ENCODE measurements around the gene TEX19. TPM values are rescaled to one million over a fixed set of nuclear protein-coding genes. Genes with fewer than 3 reads are reported as not detected.

TEX19 gene
- total RNA-seq, 2 experiments from 2014 or later: not detected

GRCh38 chr17:82332669-82333278, 26.3 kb upstream of the TEX19 start:
- ChIA-PET CTCF (interaction anchor here (1.1 to 2.8 kb wide), 8 partner anchors 12 to 127 kb away, joined by 3 to 12 read pairs (median 6); partner anchors contain the start of gene CD7), POLR2A (interaction anchor here (0.7 to 3.1 kb wide), 4 partner anchors 10 to 38 kb away, joined by 3 to 19 read pairs (median 4); partner anchors contain the start of gene UTS2R)
- peak overlapping the region; percentile 77 for H3K4me3 Mint-ChIP-seq
- DNase-seq: peak; percentile 60
- intact Hi-C loops (cut with micrococcal nuclease): no loop called here
- no peak overlapping the region for H3K27ac Mint-ChIP-seq
- H3K36me3 Mint-ChIP-seq: no peaks in the 10 kb centered on the region
- no peaks in the 10 kb centered on the region for H3K27me3 Mint-ChIP-seq
- H3K4me1 Mint-ChIP-seq (ENCODE audit: low read depth): peaks cover 29% of the 10 kb centered on the region
- H3K9me3 Mint-ChIP-seq: no peaks in the 10 kb centered on the region

- H3K27ac Mint-ChIP-seq: no peak within 1 kb of the TSS
- intact Hi-C loops (cut with micrococcal nuclease): no loop called here
- no peaks in the 10 kb centered on the region for H3K36me3 Mint-ChIP-seq
- peaks cover 29% of the 10 kb centered on the region for H3K4me1 Mint-ChIP-seq (ENCODE audit: low read depth)
- ChIA-PET POLR2A (interaction anchor here (0.8 to 3.1 kb wide), 5 partner anchors 11 to 40 kb away, joined by 3 to 19 read pairs (median 3); no protein-coding TSS in a partner anchor), CTCF (interaction anchor here (0.8 to 2.8 kb wide), 9 partner anchors 11 to 128 kb away, joined by 3 to 12 read pairs (median 5); partner anchors contain the start of gene CD7)
- H3K27me3 Mint-ChIP-seq: no peaks in the 10 kb centered on the region
- H3K4me3 Mint-ChIP-seq: peak within 1 kb of the TSS; percentile 77
- H3K9me3 Mint-ChIP-seq: no peaks in the 10 kb centered on the region
- DNase-seq: no peak
Observed at GRCh38 chr17:82333279-82334171, 25.5 kb upstream of the TEX19 start, which contains the start of gene SECTM1. Gene SECTM1, minus strand, starts transcription at chr17:82333766. Its CDS starts 6,526 bp downstream, at chr17:82327240.

GRCh38 chr17:82334204-82334621, 24.8 kb upstream of the TEX19 start:
- POLR2A ChIA-PET: interaction anchor here (0.8 to 3.1 kb wide), 3 partner anchors 33 to 41 kb away, joined by 3 to 19 read pairs (median 3); no protein-coding TSS in a partner anchor
- H3K4me1 Mint-ChIP-seq (ENCODE audit: low read depth): peaks cover 35% of the 10 kb centered on the region
- no peak for DNase-seq
- H3K9me3 Mint-ChIP-seq: no peaks in the 10 kb centered on the region
- no peaks in the 10 kb centered on the region for H3K27me3 Mint-ChIP-seq
- no peak overlapping the region for H3K27ac Mint-ChIP-seq
- intact Hi-C loops (cut with micrococcal nuclease): no loop called here
- H3K36me3 Mint-ChIP-seq: no peaks in the 10 kb centered on the region
- CTCF ChIA-PET: interaction anchor here (0.8 to 2.8 kb wide), 5 partner anchors 12 to 97 kb away, joined by 3 to 12 read pairs (median 8); no protein-coding TSS in a partner anchor
- peak overlapping the region; percentile 74 for H3K4me3 Mint-ChIP-seq

GRCh38 chr17:82334622-82335394, 24.2 kb upstream of the TEX19 start:
- H3K36me3 Mint-ChIP-seq: no peaks in the 10 kb centered on the region
- peak overlapping the region; percentile 67 for H3K27ac Mint-ChIP-seq
- H3K9me3 Mint-ChIP-seq: no peaks in the 10 kb centered on the region
- CTCF ChIA-PET: interaction anchor here (1.2 to 2.8 kb wide), 3 partner anchors 14 to 37 kb away, joined by 3 to 12 read pairs (median 11); no protein-coding TSS in a partner anchor
- intact Hi-C loops (cut with micrococcal nuclease): no loop called here
- H3K4me3 Mint-ChIP-seq: peak overlapping the region; percentile 74
- peaks cover 36% of the 10 kb centered on the region for H3K4me1 Mint-ChIP-seq (ENCODE audit: low read depth)
- DNase-seq: no peak
- POLR2A ChIA-PET: interaction anchor here (1.5 to 3.1 kb wide), 2 partner anchors 37 to 42 kb away, joined by 3 to 19 read pairs; no protein-coding TSS in a partner anchor
- no peaks in the 10 kb centered on the region for H3K27me3 Mint-ChIP-seq

- H3K27me3 Mint-ChIP-seq: no peaks in the 10 kb centered on the region
- peaks cover 6% of the 10 kb centered on the region for H3K9me3 Mint-ChIP-seq
- POLR2A ChIA-PET: interaction anchor here (1.5 kb wide), 2 partner anchors 38 to 40 kb away, joined by 3 read pairs; no protein-coding TSS in a partner anchor
- H3K4me1 Mint-ChIP-seq (ENCODE audit: low read depth): peaks cover 26% of the 10 kb centered on the region
- CTCF ChIA-PET: interaction anchor here (2.3 kb wide), 1 partner anchor 11 kb away, joined by 9 read pairs; no protein-coding TSS in a partner anchor
- H3K27ac Mint-ChIP-seq: no peak overlapping the region
- DNase-seq: no peak
- intact Hi-C loops (cut with micrococcal nuclease): no loop called here
- no peak overlapping the region for H3K4me3 Mint-ChIP-seq
- H3K36me3 Mint-ChIP-seq: no peaks in the 10 kb centered on the region
Observed at GRCh38 chr17:82338858-82339633, 20.0 kb upstream of the TEX19 start.

GRCh38 chr17:82339634-82340580, 19.1 kb upstream of the TEX19 start:
- intact Hi-C loops (cut with micrococcal nuclease): no loop called here
- Mint-ChIP-seq H3K27me3 (no peaks in the 10 kb centered on the region), H3K36me3 (no peaks in the 10 kb centered on the region), H3K4me1 (ENCODE audit: low read depth) (peaks cover 19% of the 10 kb centered on the region), H3K4me3 (no peak overlapping the region), H3K27ac (no peak overlapping the region), H3K9me3 (peaks cover 6% of the 10 kb centered on the region)
- ChIA-PET CTCF (no interaction called here), POLR2A (no interaction called here)
- DNase-seq: no peak

GRCh38 chr17:82342361-82343079, 16.5 kb upstream of the TEX19 start:
- no peak overlapping the region for H3K27ac Mint-ChIP-seq
- H3K9me3 Mint-ChIP-seq: peaks cover 6% of the 10 kb centered on the region
- intact Hi-C loops (cut with micrococcal nuclease): no loop called here
- H3K27me3 Mint-ChIP-seq: peaks cover 5% of the 10 kb centered on the region
- no peak overlapping the region for H3K4me3 Mint-ChIP-seq
- H3K36me3 Mint-ChIP-seq: no peaks in the 10 kb centered on the region
- POLR2A ChIA-PET: no interaction called here
- H3K4me1 Mint-ChIP-seq (ENCODE audit: low read depth): peaks cover 12% of the 10 kb centered on the region
- CTCF ChIA-PET: interaction anchor here (1.0 kb wide), 1 partner anchor 8 kb away, joined by 3 read pairs; no protein-coding TSS in a partner anchor
- no peak for DNase-seq

GRCh38 chr17:82343560-82343959, 15.5 kb upstream of the TEX19 start:
- Mint-ChIP-seq H3K27me3 (peaks cover 5% of the 10 kb centered on the region), H3K36me3 (no peaks in the 10 kb centered on the region), H3K9me3 (peaks cover 6% of the 10 kb centered on the region), H3K4me3 (no peak overlapping the region), H3K27ac (no peak overlapping the region), H3K4me1 (ENCODE audit: low read depth) (peaks cover 12% of the 10 kb centered on the region)
- CTCF ChIA-PET: interaction anchor here (2.2 kb wide), 1 partner anchor 71 kb away, joined by 5 read pairs; no protein-coding TSS in a partner anchor
- POLR2A ChIA-PET: no interaction called here
- intact Hi-C loops (cut with micrococcal nuclease): no loop called here
- DNase-seq: no peak

- Mint-ChIP-seq H3K27ac (no peak overlapping the region), H3K4me3 (no peak overlapping the region), H3K27me3 (peaks cover 5% of the 10 kb centered on the region), H3K36me3 (no peaks in the 10 kb centered on the region), H3K9me3 (peaks cover 6% of the 10 kb centered on the region), H3K4me1 (ENCODE audit: low read depth) (peaks cover 5% of the 10 kb centered on the region)
- ChIA-PET CTCF (interaction anchor here (2.2 kb wide), 1 partner anchor 70 kb away, joined by 5 read pairs; no protein-coding TSS in a partner anchor), POLR2A (no interaction called here)
- no peak for DNase-seq
- intact Hi-C loops (cut with micrococcal nuclease): no loop called here
Observed at GRCh38 chr17:82344175-82344907, 14.7 kb upstream of the TEX19 start.
